KMS-11 (cell line): ENCODE results near the gene GCSAM.

Experiments used
- H2AFZ ChIP-seq: fragments of 200-600 bp; sonication (generic); 2 replicates; pipeline ENCODE4 v1.6.1; 2016; ENCODE audit warnings: antibody characterized with exemption, mixed run types, low read depth
- H3K27ac ChIP-seq: fragments of 200-600 bp; sonication (generic); 2 replicates; pipeline ENCODE4 v1.6.1; 2016; ENCODE audit warnings: mild to moderate bottlenecking, mixed run types
- H3K27me3 ChIP-seq: fragments of 200-600 bp; sonication (generic); 2 replicates; pipeline ENCODE4 v1.6.1; 2017; ENCODE audit warnings: mild to moderate bottlenecking, low read depth, mixed run types, moderate library complexity; ENCODE audit not compliant: insufficient read depth
- H3K36me3 ChIP-seq: fragments of 200-600 bp; sonication (generic); 2 replicates; pipeline ENCODE4 v1.6.1; 2017; ENCODE audit warnings: mild to moderate bottlenecking, mixed run types; ENCODE audit not compliant: insufficient read depth
- H3K4me1 ChIP-seq: fragments of 200-600 bp; sonication (generic); 2 replicates; pipeline ENCODE4 v1.6.1; 2016; ENCODE audit warnings: mild to moderate bottlenecking, low read depth, mixed run types; ENCODE audit not compliant: poor library complexity, severe bottlenecking
- H3K4me2 ChIP-seq: fragments of 200-600 bp; sonication (generic); 2 replicates; pipeline ENCODE4 v1.7.0; 2016; ENCODE audit warnings: mild to moderate bottlenecking, mixed run types
- H3K4me3 ChIP-seq: fragments of 200-600 bp; sonication (generic); IDR thresholded peaks from 2 replicates; pipeline ENCODE4 v1.6.1; 2017; ENCODE audit warnings: low read depth, low read length, mixed read lengths; ENCODE audit not compliant: insufficient read depth
- H3K79me2 ChIP-seq: fragments of 200-600 bp; sonication (generic); 2 replicates; pipeline ENCODE4 v1.6.1; 2016; ENCODE audit warnings: low read depth, mixed run types; ENCODE audit not compliant: insufficient read depth
- H3K9ac ChIP-seq: fragments of 200-600 bp; sonication (generic); 2 replicates; pipeline ENCODE4 v1.6.1; 2016; ENCODE audit warnings: mild to moderate bottlenecking, mixed run types
- H4K20me1 ChIP-seq: fragments of 200-600 bp; sonication (generic); 2 replicates; pipeline ENCODE4 v1.6.1; 2016; ENCODE audit warnings: mild to moderate bottlenecking, mixed run types; ENCODE audit not compliant: insufficient read depth
- CTCF ChIP-seq: fragments of 200-600 bp; sonication (generic); conservative IDR thresholded peaks from 2 replicates; pipeline ENCODE4 v1.6.1; 2017; ENCODE audit warnings: low read depth, mild to moderate bottlenecking, antibody characterized with exemption, low read length, moderate library complexity, mixed read lengths

Gene GCSAM

GRCh38 chr3:112143251-112143650 is 10.2 kb upstream of the GCSAM start:
- Histone ChIP-seq H4K20me1 (no peaks in the 10 kb centered on the region), H3K27me3 (no peaks in the 10 kb centered on the region), H3K4me3 (no peak overlapping the region), H3K4me2 (no peak overlapping the region), H3K9ac (no peak overlapping the region), H2AFZ (no peak overlapping the region), H3K36me3 (no peaks in the 10 kb centered on the region), H3K79me2 (no peaks in the 10 kb centered on the region), H3K4me1 (no peaks in the 10 kb centered on the region), H3K27ac (no peak overlapping the region)
- no peak for TF ChIP-seq CTCF

GRCh38 chr3:112141293-112141692 is 8.2 kb upstream of the GCSAM start:
- no peaks in the 10 kb centered on the region for H4K20me1 ChIP-seq
- H3K27me3 ChIP-seq: no peaks in the 10 kb centered on the region
- H3K4me3 ChIP-seq: no peak overlapping the region
- H3K4me2 ChIP-seq: no peak overlapping the region
- H3K36me3 ChIP-seq: no peaks in the 10 kb centered on the region
- H3K4me1 ChIP-seq: peaks cover 14% of the 10 kb centered on the region
- H3K27ac ChIP-seq: no peak overlapping the region
- no peak for TF ChIP-seq CTCF
- H2AFZ ChIP-seq: no peak overlapping the region
- H3K79me2 ChIP-seq: no peaks in the 10 kb centered on the region
- no peak overlapping the region for H3K9ac ChIP-seq

- H3K4me3 ChIP-seq: no peak overlapping the region
- no peaks in the 10 kb centered on the region for H3K27me3 ChIP-seq
- no peak overlapping the region for H2AFZ ChIP-seq
- H3K9ac ChIP-seq: no peak overlapping the region
- H3K4me2 ChIP-seq: no peak overlapping the region
- H3K36me3 ChIP-seq: no peaks in the 10 kb centered on the region
- H4K20me1 ChIP-seq: no peaks in the 10 kb centered on the region
- H3K4me1 ChIP-seq: peaks cover 21% of the 10 kb centered on the region
- TF ChIP-seq CTCF: no peak
- H3K79me2 ChIP-seq: no peaks in the 10 kb centered on the region
- H3K27ac ChIP-seq: no peak overlapping the region
Measured at GRCh38 chr3:112140584-112140983, 7.5 kb upstream of the GCSAM start.

- H3K4me3 ChIP-seq: no peak overlapping the region
- no peaks in the 10 kb centered on the region for H3K27me3 ChIP-seq
- no peak overlapping the region for H3K4me2 ChIP-seq
- no peak overlapping the region for H3K9ac ChIP-seq
- no peaks in the 10 kb centered on the region for H4K20me1 ChIP-seq
- H3K79me2 ChIP-seq: no peaks in the 10 kb centered on the region
- no peak overlapping the region for H2AFZ ChIP-seq
- H3K4me1 ChIP-seq: peaks cover 43% of the 10 kb centered on the region
- no peak overlapping the region for H3K27ac ChIP-seq
- no peaks in the 10 kb centered on the region for H3K36me3 ChIP-seq
- TF ChIP-seq CTCF: no peak
Measured at GRCh38 chr3:112138219-112138969, 5.3 kb upstream of the GCSAM start.
